Testis (tissue), 2 donors: Measurements from ENCODE around the gene SERTAD3.

Experiments used
- POLR2A ChIP-seq: fragments of 450-650 bp; IDR thresholded peaks from one replicate; pipeline ENCODE4 v1.6.1; 2017; ENCODE audit warnings: antibody characterized with exemption, mild to moderate bottlenecking, moderate library complexity
- TF ChIP-seq, protein P1 (sequence below), 3 experiments: fragments of 450-650 bp in 2 of 3; fragments of 200-600 bp in 1 of 3; sonication (generic) in 1 of 3; IDR thresholded peaks; one replicate each; pipeline ENCODE4 v1.5.1; 2016 to 2019; ENCODE audit warnings: antibody characterized with exemption in 3 of 3, mild to moderate bottlenecking in 2 of 3, moderate library complexity in 1 of 3

DNA sequence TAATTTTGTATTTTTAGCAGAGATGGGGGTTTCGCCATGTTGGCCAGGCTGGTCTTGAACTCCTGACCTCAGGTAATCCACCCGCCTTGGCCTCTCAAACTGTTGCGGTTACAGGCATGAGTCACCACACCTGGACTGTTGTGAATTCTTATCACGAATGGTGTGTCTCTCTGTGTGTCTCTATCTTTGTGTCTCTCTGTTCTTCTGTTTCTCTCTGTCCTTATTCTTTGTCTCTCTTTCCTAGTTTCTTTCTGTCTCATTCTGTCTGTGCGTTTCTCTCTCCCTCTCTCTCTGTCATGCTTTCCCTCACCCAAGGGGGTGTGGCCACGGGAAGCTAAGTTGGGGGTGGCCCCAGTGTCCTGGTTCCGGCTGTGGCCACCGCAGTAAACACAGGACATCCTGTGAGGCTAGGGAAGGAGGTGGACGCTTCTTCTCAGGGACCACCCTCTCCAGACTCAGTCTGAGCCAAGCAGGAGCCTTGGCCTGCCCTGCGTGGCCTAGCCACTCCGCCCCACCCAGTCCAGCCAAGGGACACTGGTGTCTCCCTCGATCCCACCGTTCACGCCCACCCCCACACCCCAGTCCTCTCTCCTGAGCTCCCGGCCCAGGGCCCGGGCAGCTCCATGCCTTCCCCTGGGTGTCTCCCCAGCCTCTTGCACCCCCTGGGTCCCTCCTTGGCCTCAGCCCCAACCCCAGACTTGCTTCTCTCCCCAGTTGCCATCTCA lies 27.1 kb downstream of the SERTAD3 start:
- TF ChIP-seq, protein P1, sequence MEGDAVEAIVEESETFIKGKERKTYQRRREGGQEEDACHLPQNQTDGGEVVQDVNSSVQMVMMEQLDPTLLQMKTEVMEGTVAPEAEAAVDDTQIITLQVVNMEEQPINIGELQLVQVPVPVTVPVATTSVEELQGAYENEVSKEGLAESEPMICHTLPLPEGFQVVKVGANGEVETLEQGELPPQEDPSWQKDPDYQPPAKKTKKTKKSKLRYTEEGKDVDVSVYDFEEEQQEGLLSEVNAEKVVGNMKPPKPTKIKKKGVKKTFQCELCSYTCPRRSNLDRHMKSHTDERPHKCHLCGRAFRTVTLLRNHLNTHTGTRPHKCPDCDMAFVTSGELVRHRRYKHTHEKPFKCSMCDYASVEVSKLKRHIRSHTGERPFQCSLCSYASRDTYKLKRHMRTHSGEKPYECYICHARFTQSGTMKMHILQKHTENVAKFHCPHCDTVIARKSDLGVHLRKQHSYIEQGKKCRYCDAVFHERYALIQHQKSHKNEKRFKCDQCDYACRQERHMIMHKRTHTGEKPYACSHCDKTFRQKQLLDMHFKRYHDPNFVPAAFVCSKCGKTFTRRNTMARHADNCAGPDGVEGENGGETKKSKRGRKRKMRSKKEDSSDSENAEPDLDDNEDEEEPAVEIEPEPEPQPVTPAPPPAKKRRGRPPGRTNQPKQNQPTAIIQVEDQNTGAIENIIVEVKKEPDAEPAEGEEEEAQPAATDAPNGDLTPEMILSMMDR (IDR thresholded peaks at IDR 0.05) = no peak
- TF ChIP-seq POLR2A = no peak
